HCT116 (cell line): ENCODE measurements around the gene VWA5B1. TPM values are rescaled to one million over a fixed set of nuclear protein-coding genes. Genes with fewer than 3 reads are reported as not detected.

Source experiments
- ATAC-seq: fragments of 200-7000 bp; cut with Tn5 transposase; 2 replicates; pipeline ENCODE4 v1.9.1; 2020; ENCODE audit warnings: mild to moderate bottlenecking, moderate library complexity
- BruUV-seq: library from RNA; stranded (reverse); fragments of 400-500 nt; replicated peaks from 2 replicates; lab custom pipeline; 2021; lab: Mats Ljungman, UMichigan
- CTCF ChIA-PET: fragments of 300-600 bp; sonication (Branson Sonifier 250); formaldehyde crosslinking; loops from one replicate; lab custom pipeline; 2021; ENCODE audit warnings: antibody characterized with exemption; lab: Charles Lee
- POLR2A ChIA-PET: fragments of 300-600, 350-600 bp; sonication (Branson Sonifier 250); formaldehyde crosslinking; loops from one replicate; lab custom pipeline; 2021; ENCODE audit warnings: antibody characterized with exemption; lab: Charles Lee
- RAD21 ChIA-PET, 2 experiments: fragments of 300-600 bp; sonication (Branson Sonifier 250); formaldehyde crosslinking; loops; one replicate each; lab custom pipeline; 2023; ENCODE audit warnings: low total read pairs in 2 of 2; ENCODE audit not compliant: uncharacterized antibody in 2 of 2, unreplicated experiment in 2 of 2, low non-redundant PET in 1 of 2; lab: Charles Lee
- DNase-seq: peaks from one replicate; pipeline ENCODE4 v3.0.0-alpha.2; 2010; ENCODE audit warnings: low read depth, low spot score
- H2AFZ ChIP-seq: fragments of 200-600 bp; shearing (Covaris generic), sonication (generic); 2 replicates; pipeline ENCODE4 v1.6.1; 2017; ENCODE audit warnings: low read depth, mixed run types, mixed read lengths, antibody characterized with exemption, low read length; ENCODE audit not compliant: poor library complexity, severe bottlenecking
- H3K27ac ChIP-seq: 2 replicates; pipeline ENCODE4 v1.5.1; 2012; ENCODE audit warnings: low read depth, low read length
- H3K27me3 ChIP-seq: fragments of 200-600 bp; sonication (generic); 2 replicates; pipeline ENCODE4 v1.6.1; 2016; ENCODE audit warnings: mixed run types, low read length, mixed read lengths; ENCODE audit not compliant: insufficient read depth
- H3K36me3 ChIP-seq, 2 experiments: fragments of 200-500 bp in 1 of 2; fragments of 200-600 bp in 1 of 2; sonication (Bioruptor generic) in 1 of 2; sonication (generic) in 1 of 2; 2 replicates each; pipeline versions ENCODE4 v1.5.1 to v1.6.1; 2014 to 2016; ENCODE audit warnings: low read length in 2 of 2, inconsistent platforms in 1 of 2, mixed read lengths in 1 of 2, mixed run types in 1 of 2; ENCODE audit not compliant: insufficient read depth in 2 of 2, control insufficient read depth in 1 of 2
- H3K4me1 ChIP-seq, 2 experiments: fragments of 200-600 bp in 1 of 2; sonication (generic) in 1 of 2; 2 replicates each; pipeline versions ENCODE4 v1.5.1 to v1.6.1; 2012 to 2017; ENCODE audit warnings: low read length in 2 of 2, inconsistent platforms in 1 of 2, mild to moderate bottlenecking in 1 of 2, mixed read lengths in 1 of 2, mixed run types in 1 of 2, moderate library complexity in 1 of 2; ENCODE audit not compliant: insufficient read depth in 2 of 2, control insufficient read depth in 1 of 2
- H3K4me2 ChIP-seq: fragments of 200-600 bp; sonication (generic); 2 replicates; pipeline ENCODE4 v1.6.1; 2017; ENCODE audit warnings: mixed run types, low read length, mixed read lengths
- H3K4me3 ChIP-seq, 2 experiments: fragments of 200-600 bp in 1 of 2; sonication (generic) in 1 of 2; replicated peaks in 1 of 2; 2 replicates each; pipeline ENCODE4 v1.5.1; 2011 to 2016; ENCODE audit warnings: low read length in 2 of 2, control low read depth in 1 of 2, low read depth in 1 of 2, mild to moderate bottlenecking in 1 of 2, mixed read lengths in 1 of 2, mixed run types in 1 of 2
- H3K79me2 ChIP-seq: fragments of 200-600 bp; sonication (generic); 2 replicates; pipeline ENCODE4 v1.6.1; 2017; ENCODE audit warnings: mild to moderate bottlenecking, mixed run types, low read length, moderate library complexity, mixed read lengths; ENCODE audit not compliant: insufficient read depth
- H3K9ac ChIP-seq: fragments of 200-600 bp; sonication (generic); 2 replicates; pipeline ENCODE4 v1.6.1; 2016; ENCODE audit warnings: low read length, mixed read lengths
- H3K9me2 ChIP-seq: fragments of 200-600 bp; sonication (generic), shearing (Covaris generic); 2 replicates; pipeline ENCODE4 v1.6.1; 2017; ENCODE audit warnings: mixed run types, mild to moderate bottlenecking, moderate library complexity; ENCODE audit not compliant: insufficient read depth
- H3K9me3 ChIP-seq, 2 experiments: fragments of 200-500 bp in 1 of 2; fragments of 200-600 bp in 1 of 2; sonication (Bioruptor generic) in 1 of 2; sonication (generic) in 1 of 2; 2 replicates each; pipeline ENCODE4 v1.6.1; 2014 to 2017; ENCODE audit warnings: low read length in 2 of 2, mixed read lengths in 2 of 2, inconsistent platforms in 1 of 2, low read depth in 1 of 2, mild to moderate bottlenecking in 1 of 2, mixed run types in 1 of 2, moderate library complexity in 1 of 2; ENCODE audit not compliant: control insufficient read depth in 1 of 2, insufficient read depth in 1 of 2
- H4K20me1 ChIP-seq: fragments of 200-600 bp; sonication (generic), shearing (Covaris generic); 2 replicates; pipeline ENCODE4 v1.6.1; 2017; ENCODE audit warnings: mixed run types, mild to moderate bottlenecking, moderate library complexity; ENCODE audit not compliant: insufficient read depth
- CBX3 ChIP-seq: IDR thresholded peaks from 2 replicates; pipeline ENCODE4 v1.6.1; 2012; ENCODE audit warnings: low read depth
- EZH2 ChIP-seq: fragments of 200-600 bp; sonication (generic); IDR thresholded peaks from 2 replicates; pipeline ENCODE4 v1.6.1; 2017; ENCODE audit warnings: antibody characterized with exemption, mixed run types
- EZH2phosphoT487 ChIP-seq: fragments of 200-600 bp; IDR thresholded peaks from 2 replicates; pipeline ENCODE4 v1.6.1; 2018; ENCODE audit warnings: antibody characterized with exemption, borderline replicate concordance
- JUND ChIP-seq: IDR thresholded peaks from 2 replicates; pipeline ENCODE4 v1.6.1; 2012
- POLR2AphosphoS5 ChIP-seq: IDR thresholded peaks from 2 replicates; pipeline ENCODE4 v1.6.1; 2011; ENCODE audit warnings: mild to moderate bottlenecking, low read depth, low read length, moderate library complexity
- RAD21 ChIP-seq: IDR thresholded peaks from 2 replicates; pipeline ENCODE4 v1.6.1; 2012; ENCODE audit warnings: low read depth, mild to moderate bottlenecking
- REST ChIP-seq: IDR thresholded peaks from 2 replicates; pipeline ENCODE4 v1.6.1; 2012; ENCODE audit warnings: low read depth
- SP1 ChIP-seq: IDR thresholded peaks from 2 replicates; pipeline ENCODE4 v1.6.1; 2012; ENCODE audit warnings: low read depth
- SRF ChIP-seq: IDR thresholded peaks from 2 replicates; pipeline ENCODE4 v1.6.1; 2012; ENCODE audit warnings: low read depth
- YY1 ChIP-seq: IDR thresholded peaks from 2 replicates; pipeline ENCODE4 v1.6.1; 2011; ENCODE audit warnings: low read length, low read depth, moderate library complexity, mild to moderate bottlenecking; ENCODE audit not compliant: insufficient replicate concordance; ENCODE audit errors: extremely low read depth
- ZNF274 ChIP-seq: fragments of 200-500 bp; sonication (Bioruptor generic); IDR thresholded peaks from 2 replicates; pipeline ENCODE4 v1.6.1; 2014; ENCODE audit warnings: mild to moderate bottlenecking, low read depth, low read length, inconsistent platforms
- intact Hi-C: fragments of 100-400 bp; cut with micrococcal nuclease; formaldehyde crosslinking; loops from 2 replicates; pipeline ENCODE4 v1.10.0; 2022
- total RNA-seq: library from RNA; stranded (reverse); gene quantifications from one replicate; pipeline ENCODE4 v1.2.1, GENCODE V29; 2021; ENCODE audit not compliant: unreplicated experiment

VWA5B1 gene
- total RNA-seq, 1 experiment from 2014 or later, result not detected

GRCh38 chr1:20379075-20379474, 88.4 kb downstream of the VWA5B1 start:
- DNase-seq (no peak), ATAC-seq (no peak)
- Histone ChIP-seq H3K4me3 (no peak overlapping the region), H3K36me3 (no peaks in the 10 kb centered on the region), H3K4me1 (peaks cover 4 to 31% of the 10 kb centered on the region in 2 experiments; a peak in 3 of 4 replicates), H3K9me2 (no peaks in the 10 kb centered on the region), H3K9me3 (no peaks in the 10 kb centered on the region), H3K9ac (no peak overlapping the region), H3K27me3 (peaks cover 1% of the 10 kb centered on the region; the same call in 1 of the 2 replicates), H4K20me1 (no peaks in the 10 kb centered on the region), H3K27ac (no peak overlapping the region), H2AFZ (no peak overlapping the region), H3K4me2 (no peak overlapping the region)
- BruUV-seq, result no TSS peak
- CTCF ChIA-PET, result interaction anchor here (0.8 to 3.2 kb wide), 2 partner anchors 17 to 116 kb away, joined by 4 to 14 read pairs; no protein-coding TSS in a partner anchor
- intact Hi-C loops, result no loop called here
- POLR2A ChIA-PET, result no interaction called here
- RAD21 ChIA-PET, result no interaction called here
- no peak for TF ChIP-seq REST
- no peak for TF ChIP-seq YY1
- no peak for TF ChIP-seq ZNF274
- TF ChIP-seq EZH2, result no peak
- TF ChIP-seq POLR2AphosphoS5, result no peak
- no peak for TF ChIP-seq RAD21
- TF ChIP-seq EZH2phosphoT487, result no peak
- TF ChIP-seq SRF, result no peak
- no peak for TF ChIP-seq JUND
- TF ChIP-seq CBX3, result no peak
- no peak for TF ChIP-seq SP1
- TF ChIP-seq, all 23 proteins: peak for 0
- no peaks in the 10 kb centered on the region for H3K79me2 ChIP-seq
